ENCODE results near the gene LYSMD4. TPM values are rescaled to one million over a fixed set of nuclear protein-coding genes. Genes with fewer than 3 reads are reported as not detected.

LYSMD4 gene
- total RNA-seq (2016; rRNA removed; fragmentation: Illumina TruSeq; extraction: Trizol) (5.6 and 8.5 TPM in 2 replicates), polyA plus RNA-seq (2011; rRNA removed) (7.4 and 7.9 TPM in 2 replicates), polyA minus RNA-seq (2011; rRNA and poly(A)+ RNA removed; ENCODE audit: low replicate concordance) (7.4 and 8.7 TPM in 2 replicates), Bru-seq, nascent RNA (percentile 55 among the genes with signal in this experiment), BruChase-seq, experiment 1, labeled RNA remaining after a 6-hour chase (percentile 47 among the genes with signal in this experiment), BruChase-seq, experiment 2, labeled RNA remaining after a 2-hour chase (percentile 58 among the genes with signal in this experiment)
- 1.4 TPM in 2 replicates for total RNA-seq (2016; cell fraction: cytosol; rRNA removed; fragmentation: Illumina TruSeq; extraction: Trizol; ENCODE audit: low read depth)
- 4.3 and 8.0 TPM in 2 replicates for total RNA-seq (2016; cell fraction: insoluble cytoplasmic fraction; rRNA removed; fragmentation: Illumina TruSeq; extraction: Trizol)
- total RNA-seq (2016; cell fraction: membrane; rRNA removed; fragmentation: Illumina TruSeq; extraction: Trizol): 4.1 and 4.7 TPM in 2 replicates
- total RNA-seq (2016; cell fraction: nucleus; rRNA removed; fragmentation: Illumina TruSeq; extraction: Trizol): 10.5 and 12.4 TPM in 2 replicates
- 5.0 and 5.5 TPM in 2 replicates for polyA plus RNA-seq (2011; cell fraction: cytosol; rRNA removed)
- polyA plus RNA-seq (2011; cell fraction: nucleus; rRNA removed): 35.1 and 36.9 TPM in 2 replicates
- 5.9 and 7.0 TPM in 2 replicates for polyA plus RNA-seq (2012)
- polyA plus RNA-seq (2016; cell fraction: cytosol; fragmentation: Illumina TruSeq; extraction: Trizol; ENCODE audit: low read depth): 1.8 and 2.4 TPM in 2 replicates
- 4.1 and 5.3 TPM in 2 replicates for polyA plus RNA-seq (2016; cell fraction: insoluble cytoplasmic fraction; fragmentation: Illumina TruSeq; extraction: Trizol; ENCODE audit: low read depth)
- polyA plus RNA-seq (2016; cell fraction: membrane; fragmentation: Illumina TruSeq; extraction: Trizol; ENCODE audit: low read depth): 2.8 and 3.1 TPM in 2 replicates
- polyA plus RNA-seq (2016; cell fraction: nucleus; fragmentation: Illumina TruSeq; extraction: Trizol; ENCODE audit: insufficient read depth, low read depth): 16.2 and 18.0 TPM in 2 replicates
- polyA minus RNA-seq (2011; cell fraction: cytosol; rRNA and poly(A)+ RNA removed): 1.3 and 1.4 TPM in 2 replicates
- polyA minus RNA-seq (2011; cell fraction: nucleus; rRNA and poly(A)+ RNA removed): 16.1 and 17.4 TPM in 2 replicates
- long read RNA-seq, experiment 1, partial matches to known transcripts: 2 of 11 reads
- long read RNA-seq, experiment 1, other reads (novel, unspliced or antisense): 9 of 11 reads
- long read RNA-seq, experiment 2, partial matches to known transcripts: 4 of 16 reads
- long read RNA-seq, experiment 2, other reads (novel, unspliced or antisense): 8 of 16 reads

- peak; percentile 89 for DNase-seq (ENCODE audit: low spot score)
- Histone ChIP-seq H3K4me2 (ENCODE audit: low read depth, low read length) (peak within 1 kb of the TSS; percentile 85), H4K20me1 (ENCODE audit: insufficient read depth, low read length) (no peaks in the 10 kb centered on the region), H3K9ac (ENCODE audit: insufficient read depth, low read depth, low read length) (peak within 1 kb of the TSS; percentile 77), H2AFZ (ENCODE audit: low read length) (no peak within 1 kb of the TSS), H3K27ac (ENCODE audit: extremely low read length, insufficient read depth, low read length) (peak within 1 kb of the TSS; percentile 89), H3K27me3 (ENCODE audit: control insufficient read depth in 1 of 2, insufficient read depth in 2 of 2, low read length in 2 of 2) (no peaks in the 10 kb centered on the region; a peak in 1 of 5 replicates), H3K36me3 (replicated peaks in 1 of 2; ENCODE audit: control insufficient read depth in 1 of 2, insufficient read depth in 2 of 2, low read length in 2 of 2) (peaks cover 0 to 12% of the 10 kb centered on the region in 2 experiments; a peak in 2 of 5 replicates), H3K4me3 (replicated peaks in 1 of 3; ENCODE audit: insufficient read depth in 1 of 3, low read depth in 2 of 3, low read length in 3 of 3) (peak within 1 kb of the TSS; percentile 75 to 92 (median 84)), H3K9me3 (ENCODE audit: low read length) (no peaks in the 10 kb centered on the region), H3K4me1 (ENCODE audit: insufficient read depth, low read length) (peaks cover 59% of the 10 kb centered on the region), H3K79me2 (ENCODE audit: insufficient read depth, low read length) (no peaks in the 10 kb centered on the region)
- FAIRE-seq: peak; percentile 18
- CTCF ChIA-PET (ENCODE audit: low intra/inter-chr PET ratio, low total read pairs): no interaction called here
- intact Hi-C loops (cut with micrococcal nuclease; ENCODE audit: unreplicated experiment): no loop called here
- POLR2A ChIA-PET: interaction anchor here (0.5 to 2.9 kb wide), 26 partner anchors 9 to 633 kb away, joined by 3 to 18 read pairs (median 4); partner anchors contain the start of genes LRRC28 and MEF2A
- TSS peak; percentile 98 for BruUV-seq (replicated peaks)
- 9% methylated on average over 13 of the region's 69 CpGs for WGBS (ENCODE audit: low lambda C conversion rate)
- peak; percentile 97 for ATAC-seq
- in situ Hi-C loops (cut with HindIII; ENCODE audit: extremely low pct_ligation_motif_present, low pct_unique_long_range_greater_than_20kb): no loop called here
- TF ChIP-seq MAFK (conservative IDR thresholded peaks at IDR 0.05 in 1 of 2, IDR thresholded peaks at IDR 0.05 in 1 of 2; ENCODE audit: low read length in 2 of 2) (peak; percentile 9 to 22; a peak in 1 of 4 replicates), HDAC2 (CRISPR knock-in tag; IDR thresholded peaks at IDR 0.05) (peak; percentile 53; the same call in 1 of the 2 replicates), EEA1 (CRISPR knock-in tag; IDR thresholded peaks at IDR 0.05; ENCODE audit: borderline replicate concordance) (0 out of 2 replicates have a peak, but pooled peaks have one; percentile 25), ZBTB2 (CRISPR knock-in tag; IDR thresholded peaks at IDR 0.05; ENCODE audit: low read depth) (no peak), ZMYM4 (CRISPR knock-in tag; IDR thresholded peaks at IDR 0.05) (peak; percentile 80), RFXAP (CRISPR knock-in tag; IDR thresholded peaks at IDR 0.05; ENCODE audit: borderline replicate concordance) (0 out of 2 replicates have a peak, but pooled peaks have one; percentile 13), POLR2G (IDR thresholded peaks at IDR 0.05; ENCODE audit: low read depth, low read length) (peak; percentile 76), MEIS2 (CRISPR knock-in tag; IDR thresholded peaks at IDR 0.05) (0 out of 2 replicates have a peak, but pooled peaks have one; percentile 19), THYN1 (CRISPR knock-in tag; IDR thresholded peaks at IDR 0.05; ENCODE audit: borderline replicate concordance, low read depth) (no peak), AGO2 (optimal IDR thresholded peaks at IDR 0.05; ENCODE audit: low read depth, low read length) (peak; percentile 66), JARID2 (CRISPR knock-in tag; IDR thresholded peaks at IDR 0.05; ENCODE audit: insufficient replicate concordance) (no peak), RBAK (CRISPR knock-in tag; IDR thresholded peaks at IDR 0.05) (no peak), GABPB1 (CRISPR knock-in tag; IDR thresholded peaks at IDR 0.05) (peak; percentile 84), ATF6 (CRISPR knock-in tag; conservative IDR thresholded peaks at IDR 0.05) (no peak), ISL2 (CRISPR knock-in tag; IDR thresholded peaks at IDR 0.05) (no peak)
Observed at GRCh38 chr15:99733268-99734039, at the start of gene LYSMD4. TSS of gene LYSMD4 (minus strand) at chr15:99733437. CDS start at chr15:99731999, 1,438 bp downstream.

All from HepG2 (cell line).